Cardiac fibroblast (primary cell): ENCODE results near the gene ZSCAN12.
"Not testable (repeated sequence)": the region's sequence is repeated elsewhere in the genome, so short reads cannot be mapped to it uniquely, and the experiment has no call there.

Experiments used
- DNase-seq, 2 donors: peaks; one replicate each; pipeline versions ENCODE4 v3.0.0 to v3.0.0-alpha.2; 2010; ENCODE audit warnings: low read depth in 2 of 2
- H3K4me3 ChIP-seq, 2 donors: replicated peaks in 1 of 2; 1 replicate in 1 of 2; 2 replicates in 1 of 2; pipeline ENCODE4 v1.5.1; 2011; ENCODE audit warnings: low read depth in 2 of 2, low read length in 2 of 2, mild to moderate bottlenecking in 2 of 2, moderate library complexity in 1 of 2
- CTCF ChIP-seq: IDR thresholded peaks from one replicate; pipeline ENCODE4 v1.5.1; 2011; ENCODE audit warnings: low read depth, mild to moderate bottlenecking, low read length, inconsistent platforms

The ZSCAN12 gene

GRCh38 chr6:28410767-28411166 is 11.2 kb upstream of the ZSCAN12 start:
- DNase-seq, result no peak
- no peak for TF ChIP-seq CTCF
- no peak overlapping the region for H3K4me3 ChIP-seq

GRCh38 chr6:28408076-28408802 is 8.7 kb upstream of the ZSCAN12 start:
- no peak for TF ChIP-seq CTCF
- DNase-seq, result peak in 1 of 2 donors; percentile 11
- H3K4me3 ChIP-seq, result no peak overlapping the region

- H3K4me3 ChIP-seq, result no peak overlapping the region
- TF ChIP-seq CTCF, result no peak
- no peak for DNase-seq
Measured at GRCh38 chr6:28407401-28407800, 7.9 kb upstream of the ZSCAN12 start.

- H3K4me3 ChIP-seq, DNase-seq: not testable (repeated sequence)
Measured at GRCh38 chr6:28403923-28404322, 4.4 kb upstream of the ZSCAN12 start.

GRCh38 chr6:28402197-28402596 is 2.6 kb upstream of the ZSCAN12 start:
- no peak for TF ChIP-seq CTCF
- DNase-seq, result no peak
- no peak overlapping the region for H3K4me3 ChIP-seq

GRCh38 chr6:28401172-28401571 is 1.6 kb upstream of the ZSCAN12 start:
- TF ChIP-seq CTCF, result no peak

GRCh38 chr6:28400122-28400451 is 540 bp upstream of the ZSCAN12 start:
- DNase-seq, result no peak
- no peak for TF ChIP-seq CTCF
- peak overlapping the region; percentile 70 to 83 for H3K4me3 ChIP-seq

More at GRCh38 chr6:28401172-28401571, 1.6 kb upstream of the ZSCAN12 start:
- DNase-seq, result peak in 1 of 2 donors; percentile 76
- no peak overlapping the region for H3K4me3 ChIP-seq
